ENCODE measurements around the gene P4HTM.

Gene P4HTM

DNA sequence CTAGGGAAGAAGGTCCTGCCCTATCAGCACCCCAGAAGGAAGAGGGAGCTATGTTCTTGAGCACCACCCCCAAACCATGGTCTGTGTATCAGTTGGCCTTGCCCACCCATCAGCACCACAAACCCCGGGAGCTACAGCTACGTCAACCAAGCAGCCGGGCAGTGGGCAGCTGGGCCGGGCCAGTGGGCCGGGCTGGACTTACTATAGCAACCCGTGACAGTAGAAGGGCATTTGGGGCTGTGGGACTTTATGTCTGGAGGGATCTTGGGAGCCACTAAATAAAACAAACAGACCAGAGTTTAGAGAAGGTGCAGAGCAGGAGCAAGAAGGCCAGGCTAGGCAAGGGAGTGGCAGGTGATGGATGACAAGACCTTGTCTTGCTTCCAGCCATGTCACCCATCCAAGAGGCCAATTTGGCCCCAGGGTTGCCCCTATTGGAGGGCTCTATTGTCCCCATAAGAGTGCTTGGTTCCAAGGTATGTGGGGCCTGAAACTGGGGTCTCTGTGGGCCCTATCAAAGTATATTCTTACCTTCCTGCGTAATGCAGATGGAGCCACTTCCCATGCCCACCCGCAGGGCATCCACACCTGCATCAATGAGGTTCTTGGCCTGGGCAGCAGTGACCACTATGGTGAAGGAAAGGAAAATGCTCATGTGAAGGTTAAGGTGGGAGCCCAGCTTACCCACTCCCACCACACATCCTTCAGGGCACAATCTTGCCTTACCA lies 35.9 kb downstream of the P4HTM start:
- no peak for DNase-seq

GRCh38 chr3:49026536-49026935 lies 36.5 kb downstream of the P4HTM start:
- no peak for DNase-seq

- no peak for DNase-seq
These were observed 37.6 kb downstream of the P4HTM start for GRCh38 chr3:49027634-49028033.

- no peak for DNase-seq
These were observed 38.2 kb downstream of the P4HTM start for GRCh38 chr3:49028298-49028672.

DNA sequence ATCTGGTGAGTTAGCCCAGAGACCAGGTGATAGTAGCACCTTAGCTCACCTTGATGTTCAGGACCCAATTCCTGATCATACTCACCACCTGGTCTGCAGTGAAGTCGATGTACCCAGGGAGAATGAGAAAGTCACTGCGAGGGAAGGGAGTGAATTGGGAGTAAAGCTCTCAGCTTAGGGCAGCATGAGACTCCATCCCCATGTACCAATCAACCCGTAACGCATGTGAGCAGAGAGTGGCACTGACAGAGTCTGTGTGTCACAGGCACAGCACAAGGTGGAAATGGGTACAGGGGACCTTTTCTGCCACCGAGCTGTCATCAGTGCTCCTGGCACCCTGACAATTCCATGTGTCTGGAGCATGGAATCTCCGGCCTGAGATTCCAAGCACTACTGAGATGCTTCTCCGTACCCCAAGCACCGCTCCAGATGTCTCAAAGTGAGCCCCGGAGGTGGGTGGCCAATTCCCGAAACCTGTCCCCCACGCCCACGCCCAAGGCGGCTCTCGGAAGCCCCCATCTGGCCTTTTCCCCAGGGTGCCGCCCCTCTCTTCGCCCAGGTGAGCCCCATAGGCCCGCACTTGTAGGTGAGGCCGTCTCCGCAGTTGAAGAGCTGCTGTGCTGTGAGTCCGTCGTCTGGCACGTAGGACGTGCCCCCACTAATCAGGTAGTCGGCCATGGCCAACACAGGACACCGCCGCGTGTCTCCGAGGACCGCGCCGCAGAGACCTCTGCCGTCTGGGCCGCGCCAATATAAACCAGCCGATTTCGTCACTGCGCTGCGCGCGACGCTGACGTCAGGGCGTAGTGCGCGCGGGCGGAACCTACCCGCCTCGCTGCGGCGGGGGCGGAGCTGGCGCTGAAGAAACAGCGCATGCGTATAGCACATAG lies 38.9 kb downstream of the P4HTM start, which contains the start of gene IMPDH2:
TSS of gene IMPDH2 (minus strand) at position 726 of the 890 bp plus-strand sequence. CDS start at position 678, 48 bp downstream.
- peak; percentile 24 to 82 for DNase-seq

- no peak for DNase-seq
These were observed 39.5 kb downstream of the P4HTM start for GRCh38 chr3:49029563-49029884.

GRCh38 chr3:49030321-49030720 lies 40.3 kb downstream of the P4HTM start:
- no peak for DNase-seq

DNA sequence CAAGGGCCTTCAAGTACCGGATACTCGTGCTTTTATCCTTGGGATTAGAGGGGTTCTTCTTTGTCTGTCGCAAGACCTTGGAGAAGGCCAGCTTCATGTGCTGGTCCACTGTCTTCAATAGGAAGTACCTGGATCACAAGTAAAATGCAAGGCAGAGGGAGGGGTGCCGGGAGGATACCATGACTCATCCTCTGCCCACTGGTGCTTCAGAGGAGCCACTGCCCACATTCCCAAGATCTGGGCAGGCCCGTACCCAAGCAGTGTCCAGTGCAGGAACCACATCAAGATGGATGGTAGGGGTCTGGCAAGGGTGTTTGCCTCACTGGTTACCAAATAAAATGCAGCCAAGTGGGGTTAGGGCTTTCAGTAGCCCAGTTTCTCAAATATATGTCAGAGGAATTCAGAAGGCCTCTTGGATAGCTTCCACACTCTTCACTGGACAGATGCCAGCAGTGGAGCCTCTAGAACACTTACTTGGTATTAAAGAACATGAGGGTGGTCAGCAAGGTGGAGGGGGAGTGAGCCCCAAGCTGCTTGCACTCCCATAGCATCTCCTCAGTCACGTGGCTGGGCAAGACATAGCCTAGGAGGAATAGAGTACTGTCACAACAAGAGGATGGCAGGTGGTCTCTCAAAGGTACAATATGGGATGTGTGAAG lies 42.7 kb downstream of the P4HTM start:
- DNase-seq, result no peak

DNA sequence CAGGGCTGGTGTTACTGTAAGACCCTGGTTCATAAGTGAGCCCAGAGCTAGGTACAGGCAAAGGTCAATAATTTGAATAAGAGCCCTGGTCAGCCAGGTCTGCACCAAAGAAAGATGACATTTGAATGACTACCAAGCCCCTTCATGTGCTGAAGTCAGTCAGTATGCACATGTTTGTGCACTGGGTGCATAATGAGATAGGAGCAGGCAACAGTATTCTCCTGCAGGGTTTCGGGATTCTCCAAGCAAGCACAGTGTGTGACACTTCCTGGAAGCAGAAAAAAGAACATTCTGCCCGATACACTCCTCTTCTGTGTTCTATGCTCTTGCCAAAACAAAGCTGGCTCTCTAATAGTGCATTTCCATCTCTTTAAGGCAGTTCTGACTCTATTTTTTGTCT lies 44.6 kb downstream of the P4HTM start:
- no peak for DNase-seq

DNA sequence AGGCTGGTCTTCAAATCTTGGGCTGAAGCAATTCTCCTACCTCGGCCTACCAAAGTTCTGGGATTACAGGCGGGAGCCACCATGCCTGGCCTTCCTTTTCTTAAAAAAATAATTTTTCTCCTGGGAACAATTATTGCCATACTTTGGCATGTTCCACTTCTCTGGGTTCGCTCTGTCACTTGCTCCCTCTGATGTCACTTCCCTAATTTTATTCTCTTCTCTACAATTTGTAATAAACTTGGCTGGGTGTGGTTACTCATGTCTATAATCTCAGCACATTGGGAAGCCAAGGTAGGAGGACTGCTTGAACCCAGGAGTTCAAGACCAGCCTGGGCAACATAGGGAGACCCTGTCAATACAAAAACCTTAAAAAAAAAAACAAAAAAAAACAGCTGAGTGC lies 45.2 kb downstream of the P4HTM start:
- no peak for DNase-seq

- no peak for DNase-seq
These were observed 63.5 kb downstream of the P4HTM start for GRCh38 chr3:49053543-49053942.

- no peak for DNase-seq
These were observed 64.4 kb downstream of the P4HTM start for GRCh38 chr3:49054344-49054862.
